Smooth muscle cell (in vitro differentiated cells): Measurements from ENCODE around the gene ANKRD12. TPM values are rescaled to one million over a fixed set of nuclear protein-coding genes. Genes with fewer than 3 reads are reported as not detected.

Experiments
- DNase-seq: peaks from one replicate; lab custom pipeline; 2025; ENCODE audit not compliant: unreplicated experiment; lab: John Stamatoyannopoulos, UW
- H2AFZ ChIP-seq: fragments of 200-600 bp; sonication (generic); 2 replicates; pipeline ENCODE4 v1.6.0; 2016; ENCODE audit warnings: antibody characterized with exemption, low read depth, mild to moderate bottlenecking
- H3F3A ChIP-seq: fragments of 200-600 bp; sonication (generic); 2 replicates; pipeline ENCODE4 v1.6.0; 2017; ENCODE audit warnings: antibody characterized with exemption, low read depth
- H3K27ac ChIP-seq: fragments of 200-600 bp; sonication (generic); 2 replicates; pipeline ENCODE4 v1.5.1; 2016; ENCODE audit warnings: low read depth, mild to moderate bottlenecking
- H3K27me3 ChIP-seq: fragments of 200-600 bp; sonication (generic); 2 replicates; pipeline ENCODE4 v1.6.1; 2016; ENCODE audit warnings: low read depth, mild to moderate bottlenecking
- H3K36me3 ChIP-seq: fragments of 200-600 bp; sonication (generic); 2 replicates; pipeline ENCODE4 v1.5.1; 2016; ENCODE audit warnings: low read depth
- H3K4me1 ChIP-seq: fragments of 200-600 bp; sonication (generic); 2 replicates; pipeline ENCODE4 v1.5.1; 2016; ENCODE audit warnings: low read depth
- H3K4me2 ChIP-seq: fragments of 200-600 bp; sonication (generic); 2 replicates; pipeline ENCODE4 v1.6.0; 2016; ENCODE audit warnings: mild to moderate bottlenecking
- H3K4me3 ChIP-seq: fragments of 200-600 bp; sonication (generic); 2 replicates; pipeline ENCODE4 v1.5.1; 2016; ENCODE audit warnings: mild to moderate bottlenecking
- H3K79me2 ChIP-seq: fragments of 200-600 bp; sonication (generic); 2 replicates; pipeline ENCODE4 v1.6.0; 2016; ENCODE audit warnings: low read depth, mild to moderate bottlenecking
- H3K9ac ChIP-seq: fragments of 200-600 bp; sonication (generic); 2 replicates; pipeline ENCODE4 v1.6.0; 2016; ENCODE audit warnings: low read depth
- H3K9me3 ChIP-seq: fragments of 200-600 bp; sonication (generic); replicated peaks from 2 replicates; pipeline ENCODE4 v1.5.1; 2016; ENCODE audit warnings: low read depth
- H4K20me1 ChIP-seq: fragments of 200-600 bp; sonication (generic); 2 replicates; pipeline ENCODE4 v1.6.0; 2016; ENCODE audit warnings: low read depth
- WGBS: methylation state at CpG from one replicate; pipeline ENCODE4 v1.1.7; 2016; ENCODE audit warnings: low lambda C conversion rate; 5-methylcytosine and 5-hydroxymethylcytosine counted together
- polyA plus RNA-seq: library from polyadenylated mRNA; unstranded; fragments of >200 nt; fragmentation: Nextera tagmentation; extraction: Ambion mirVana; gene quantifications from 2 replicates; pipeline ENCODE4 v1.2.1, GENCODE V29; 2016
- total RNA-seq: library from RNA; depleted of rRNA; stranded (reverse); fragments of >200 nt; gene quantifications from 2 replicates; pipeline ENCODE4 v1.2.3, GENCODE V29; 2014
- TF ChIP-seq, protein P1 (sequence below): fragments of 200-600 bp; sonication (generic); IDR thresholded peaks from 2 replicates; pipeline ENCODE4 v1.5.1; 2017; ENCODE audit warnings: borderline replicate concordance, mild to moderate bottlenecking, antibody characterized with exemption; ENCODE audit not compliant: insufficient read depth, poor library complexity, severe bottlenecking

Gene ANKRD12
- total and polyA plus RNA-seq, 2 experiments from 2014 or later, result 28.8 to 43.7 TPM

DNA sequence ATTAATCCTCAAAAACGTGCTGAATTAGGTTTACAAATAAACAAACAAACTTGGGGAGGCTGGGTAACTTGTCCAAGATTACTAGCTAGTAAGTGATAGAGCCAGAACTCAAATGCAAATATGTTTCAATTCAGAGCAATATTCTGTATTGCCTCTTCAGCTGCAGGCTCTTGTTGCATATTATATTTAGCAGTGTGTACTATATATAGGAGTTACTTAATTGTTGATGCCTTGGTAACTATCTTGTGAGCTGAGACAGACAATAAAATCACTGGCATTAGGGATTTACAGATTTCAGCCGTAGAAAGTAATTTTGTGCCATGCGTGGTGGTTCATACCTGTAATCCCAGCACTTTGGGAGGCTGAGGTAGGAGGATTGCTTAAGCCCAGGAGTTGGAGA lies 10.2 kb upstream of the ANKRD12 start:
- Histone ChIP-seq H3K27ac (no peak overlapping the region), H3K9me3 (no peaks in the 10 kb centered on the region), H2AFZ (no peak overlapping the region), H4K20me1 (peaks cover 47% of the 10 kb centered on the region), H3K27me3 (no peaks in the 10 kb centered on the region), H3K36me3 (peaks cover 19% of the 10 kb centered on the region), H3K4me2 (no peak overlapping the region), H3K4me1 (no peaks in the 10 kb centered on the region), H3K9ac (no peak overlapping the region), H3K79me2 (peaks cover 47% of the 10 kb centered on the region), H3F3A (peaks cover 30% of the 10 kb centered on the region), H3K4me3 (no peak overlapping the region)
- TF ChIP-seq, protein P1, sequence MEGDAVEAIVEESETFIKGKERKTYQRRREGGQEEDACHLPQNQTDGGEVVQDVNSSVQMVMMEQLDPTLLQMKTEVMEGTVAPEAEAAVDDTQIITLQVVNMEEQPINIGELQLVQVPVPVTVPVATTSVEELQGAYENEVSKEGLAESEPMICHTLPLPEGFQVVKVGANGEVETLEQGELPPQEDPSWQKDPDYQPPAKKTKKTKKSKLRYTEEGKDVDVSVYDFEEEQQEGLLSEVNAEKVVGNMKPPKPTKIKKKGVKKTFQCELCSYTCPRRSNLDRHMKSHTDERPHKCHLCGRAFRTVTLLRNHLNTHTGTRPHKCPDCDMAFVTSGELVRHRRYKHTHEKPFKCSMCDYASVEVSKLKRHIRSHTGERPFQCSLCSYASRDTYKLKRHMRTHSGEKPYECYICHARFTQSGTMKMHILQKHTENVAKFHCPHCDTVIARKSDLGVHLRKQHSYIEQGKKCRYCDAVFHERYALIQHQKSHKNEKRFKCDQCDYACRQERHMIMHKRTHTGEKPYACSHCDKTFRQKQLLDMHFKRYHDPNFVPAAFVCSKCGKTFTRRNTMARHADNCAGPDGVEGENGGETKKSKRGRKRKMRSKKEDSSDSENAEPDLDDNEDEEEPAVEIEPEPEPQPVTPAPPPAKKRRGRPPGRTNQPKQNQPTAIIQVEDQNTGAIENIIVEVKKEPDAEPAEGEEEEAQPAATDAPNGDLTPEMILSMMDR, result no peak
- WGBS, result 94% methylated on average over 3 of the region's 3 CpGs
- no peak for DNase-seq

DNA sequence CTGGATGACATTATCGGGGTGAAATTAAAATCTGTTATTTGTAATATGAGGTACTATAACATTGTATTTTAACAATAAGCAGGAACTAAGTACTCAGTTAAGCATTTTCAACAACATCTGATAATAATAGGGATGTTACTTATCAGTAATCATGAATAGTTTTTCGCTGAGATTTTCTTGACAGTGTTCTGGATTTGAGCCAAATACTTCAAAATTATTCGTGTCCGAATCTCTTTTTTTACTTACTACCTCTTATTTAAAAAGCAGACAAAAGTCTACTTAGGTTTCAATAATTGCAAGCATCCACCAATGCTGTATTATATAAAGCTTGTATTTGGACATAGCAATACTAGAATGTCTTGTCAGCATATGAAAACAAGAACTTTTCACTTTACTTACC lies 6.4 kb upstream of the ANKRD12 start:
- Histone ChIP-seq H3K36me3 (peaks cover 14% of the 10 kb centered on the region), H3K4me1 (peaks cover 3% of the 10 kb centered on the region), H3K27ac (peak overlapping the region; percentile 59), H4K20me1 (peaks cover 36% of the 10 kb centered on the region), H3K4me2 (no peak overlapping the region), H3K9ac (no peak overlapping the region), H2AFZ (no peak overlapping the region), H3F3A (peaks cover 61% of the 10 kb centered on the region), H3K9me3 (no peaks in the 10 kb centered on the region), H3K79me2 (peaks cover 21% of the 10 kb centered on the region), H3K4me3 (no peak overlapping the region), H3K27me3 (no peaks in the 10 kb centered on the region)
- TF ChIP-seq, protein P1, result no peak
- 97% methylated on average over 4 of the region's 4 CpGs for WGBS
- DNase-seq, result no peak

DNA sequence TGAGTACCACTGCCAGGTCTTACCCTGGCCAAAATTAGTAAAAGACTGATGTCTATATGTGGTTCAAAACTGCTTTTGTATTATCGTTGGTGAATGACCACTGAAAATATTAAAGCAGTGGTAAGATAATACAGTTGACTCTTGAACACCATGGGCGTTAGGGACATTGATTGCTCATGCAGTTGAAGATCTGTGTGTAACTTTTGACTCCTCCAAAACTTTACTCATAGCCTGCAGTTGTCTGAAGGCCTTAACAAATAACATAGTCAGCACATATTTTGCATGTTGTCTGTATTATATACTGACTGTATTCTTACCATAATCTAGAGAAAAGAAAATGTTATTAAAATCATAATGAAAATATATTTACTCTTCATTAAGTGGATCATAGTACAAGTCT lies 5.8 kb upstream of the ANKRD12 start:
- Histone ChIP-seq H3K27ac (peak overlapping the region; percentile 59), H3K79me2 (peaks cover 18% of the 10 kb centered on the region), H2AFZ (no peak overlapping the region), H3K9me3 (no peaks in the 10 kb centered on the region), H3K9ac (no peak overlapping the region), H4K20me1 (peaks cover 30% of the 10 kb centered on the region), H3F3A (peaks cover 67% of the 10 kb centered on the region), H3K4me2 (no peak overlapping the region), H3K4me3 (no peak overlapping the region), H3K36me3 (peaks cover 9% of the 10 kb centered on the region), H3K27me3 (no peaks in the 10 kb centered on the region), H3K4me1 (peaks cover 9% of the 10 kb centered on the region)
- no peak for DNase-seq
- TF ChIP-seq, protein P1, result no peak
- WGBS, result 63% methylated on average over 2 of the region's 2 CpGs

DNA sequence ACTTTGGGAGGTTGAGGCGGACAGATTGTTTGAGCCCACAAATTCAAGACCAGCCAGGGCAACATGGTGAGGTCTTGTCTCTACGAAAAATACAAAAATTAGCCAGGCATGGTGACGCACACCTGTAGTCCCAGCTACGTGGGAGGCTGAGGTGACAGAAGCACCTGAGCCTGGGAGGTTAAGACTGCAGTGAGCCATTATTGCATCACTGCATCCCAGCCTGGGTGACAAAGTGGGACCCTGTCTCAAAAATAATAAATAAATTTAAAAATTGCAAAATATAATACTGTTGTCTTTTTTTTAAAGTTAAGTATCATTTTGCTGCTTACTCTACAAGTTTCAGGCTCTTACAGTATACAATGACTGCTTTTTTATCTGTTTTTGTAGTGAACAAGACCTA lies 4.0 kb upstream of the ANKRD12 start:
- Histone ChIP-seq H3F3A (peaks cover 62% of the 10 kb centered on the region), H3K4me3 (no peak overlapping the region), H3K27me3 (no peaks in the 10 kb centered on the region), H3K79me2 (peaks cover 5% of the 10 kb centered on the region), H3K4me2 (no peak overlapping the region), H3K36me3 (peaks cover 9% of the 10 kb centered on the region), H2AFZ (no peak overlapping the region), H3K27ac (peak overlapping the region; percentile 60), H4K20me1 (peaks cover 24% of the 10 kb centered on the region), H3K9ac (no peak overlapping the region), H3K9me3 (no peaks in the 10 kb centered on the region), H3K4me1 (peaks cover 9% of the 10 kb centered on the region)
- WGBS, result 94% methylated on average over 4 of the region's 4 CpGs
- no peak for DNase-seq
- TF ChIP-seq, protein P1, result no peak
